Stomach smooth muscle (tissue), 2 donors: ENCODE results near the gene TCAIM.
"Not testable (repeated sequence)": the region's sequence is repeated elsewhere in the genome, so short reads cannot be mapped to it uniquely, and the experiment has no call there.

Source experiments
- H3K27ac ChIP-seq: one replicate; pipeline ENCODE4 v1.7.0; 2013; ENCODE audit warnings: mild to moderate bottlenecking, low read length, inconsistent platforms
- H3K27me3 ChIP-seq, 2 donors: one replicate each; pipeline ENCODE4 v1.7.0; 2013; ENCODE audit warnings: low read length in 2 of 2; ENCODE audit not compliant: insufficient read depth in 2 of 2, control insufficient read depth in 1 of 2
- H3K36me3 ChIP-seq, 2 donors: one replicate each; pipeline ENCODE4 v1.7.0; 2013; ENCODE audit warnings: low read length in 2 of 2; ENCODE audit not compliant: control insufficient read depth in 2 of 2, insufficient read depth in 2 of 2
- H3K4me1 ChIP-seq: one replicate; pipeline ENCODE4 v1.7.0; 2013; ENCODE audit warnings: low read length; ENCODE audit not compliant: control insufficient read depth, insufficient read depth
- H3K4me3 ChIP-seq, 2 donors: one replicate each; pipeline ENCODE4 v1.7.0; 2013; ENCODE audit warnings: low read length in 2 of 2
- H3K9ac ChIP-seq, 2 donors: one replicate each; pipeline ENCODE4 v1.7.0; 2013; ENCODE audit warnings: low read length in 2 of 2, mild to moderate bottlenecking in 1 of 2
- H3K9me3 ChIP-seq, 2 donors: one replicate each; pipeline ENCODE4 v1.7.0; 2013; ENCODE audit warnings: low read length in 2 of 2; ENCODE audit not compliant: control insufficient read depth in 2 of 2
- donor health status: healthy.
- donor health status: Pancreatic carcinoma.

The TCAIM gene

DNA sequence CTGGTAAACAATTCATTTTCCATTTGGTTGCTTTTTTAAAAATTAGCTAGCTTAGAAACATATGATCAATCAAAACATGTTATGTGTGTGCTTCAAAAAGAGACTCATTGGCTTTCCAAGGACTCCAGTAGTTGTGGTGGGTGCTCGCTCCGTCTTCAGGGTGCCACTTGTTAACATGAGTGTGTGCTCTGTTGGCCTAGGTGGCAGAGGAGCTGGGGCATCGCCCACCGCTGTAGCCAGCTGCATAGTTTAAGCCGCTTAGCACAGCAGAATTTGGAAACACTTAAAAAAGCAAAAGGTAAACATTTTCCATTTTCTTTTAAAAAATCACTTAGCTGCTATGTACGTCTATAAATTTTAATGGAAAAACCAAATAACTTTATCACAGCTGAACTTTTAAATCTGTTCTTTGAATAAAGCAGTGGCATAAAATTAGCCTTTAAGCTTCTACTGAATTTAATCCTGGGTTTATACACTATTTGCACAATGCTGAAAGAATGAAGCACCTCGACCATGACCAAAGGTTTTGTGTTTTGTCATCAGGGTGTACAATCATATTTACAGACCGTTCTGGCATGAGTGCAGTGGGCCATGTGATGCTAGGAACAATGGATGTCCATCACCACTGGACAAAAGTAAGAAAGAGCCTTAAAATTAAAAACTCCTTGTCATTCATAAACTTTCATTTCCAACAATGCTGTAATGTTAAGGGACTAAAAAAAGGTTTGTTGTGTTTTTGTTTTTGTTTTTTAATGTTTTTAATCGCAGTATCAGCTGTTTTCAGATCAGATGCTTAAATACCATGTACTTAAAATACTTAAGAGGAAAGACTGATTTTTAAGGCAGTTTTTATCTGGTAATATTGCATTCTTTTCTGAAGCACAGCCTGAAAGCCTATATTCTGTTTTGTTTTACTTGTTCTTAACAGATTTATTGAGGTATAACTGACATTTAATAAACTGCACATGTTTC, 57.9 kb downstream of the TCAIM start:
- Histone ChIP-seq H3K4me1 (no peaks in the 10 kb centered on the region), H3K36me3 (peaks cover 6 to 15% of the 10 kb centered on the region in 2 donors), H3K9ac (no peak overlapping the region), H3K27me3 (no peaks in the 10 kb centered on the region), H3K27ac (no peak overlapping the region), H3K9me3 (no peaks in the 10 kb centered on the region), H3K4me3 (no peak overlapping the region)

DNA sequence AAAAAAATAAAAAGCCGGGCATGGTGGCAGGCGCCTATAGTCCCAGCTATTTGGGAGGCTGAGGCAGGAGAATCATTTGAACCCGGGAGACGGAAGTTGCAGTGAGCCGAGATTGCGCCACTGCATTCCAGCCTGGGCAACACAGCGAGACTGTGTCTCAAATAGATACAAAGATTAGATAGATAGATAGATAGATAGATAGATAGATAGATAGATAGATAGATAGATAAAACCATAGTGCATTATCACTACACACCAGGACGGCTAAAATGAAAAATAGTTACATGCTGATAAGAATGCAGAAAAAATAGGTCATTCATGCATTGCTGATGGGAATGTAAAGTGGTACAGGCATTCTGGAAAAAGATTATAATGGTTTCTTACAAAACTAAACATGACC, 59.7 kb downstream of the TCAIM start:
- not testable (repeated sequence) for H3K4me3 ChIP-seq, H3K4me1 ChIP-seq, H3K9ac ChIP-seq, H3K9me3 ChIP-seq, H3K27ac ChIP-seq, H3K27me3 ChIP-seq
- H3K36me3 ChIP-seq, result peaks cover 6 to 20% of the 10 kb centered on the region in 2 donors

DNA sequence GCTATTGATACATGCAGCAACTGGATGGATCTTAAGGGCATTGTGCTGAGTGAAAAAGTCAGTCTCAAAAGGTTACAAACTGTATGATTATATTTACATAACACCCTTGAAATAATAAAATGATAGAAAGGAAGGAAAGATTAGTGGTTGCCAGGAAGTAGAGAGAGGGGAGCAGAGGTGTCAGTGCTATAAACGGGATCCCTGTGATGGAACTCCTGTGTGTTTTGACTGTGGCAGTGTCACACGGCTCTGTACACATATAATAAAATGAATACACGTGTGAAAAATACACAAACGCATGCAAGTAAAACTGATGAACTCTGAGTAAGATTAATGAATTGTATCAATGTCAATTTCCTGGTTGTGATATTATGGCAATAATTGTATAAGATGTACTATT, 60.3 kb downstream of the TCAIM start:
- H3K27ac ChIP-seq, result no peak overlapping the region
- no peaks in the 10 kb centered on the region for H3K4me1 ChIP-seq
- H3K9me3 ChIP-seq, result no peaks in the 10 kb centered on the region
- peaks cover 7 to 22% of the 10 kb centered on the region in 2 donors for H3K36me3 ChIP-seq
- H3K4me3 ChIP-seq, result no peak overlapping the region
- H3K27me3 ChIP-seq, result no peaks in the 10 kb centered on the region
- H3K9ac ChIP-seq, result no peak overlapping the region

DNA sequence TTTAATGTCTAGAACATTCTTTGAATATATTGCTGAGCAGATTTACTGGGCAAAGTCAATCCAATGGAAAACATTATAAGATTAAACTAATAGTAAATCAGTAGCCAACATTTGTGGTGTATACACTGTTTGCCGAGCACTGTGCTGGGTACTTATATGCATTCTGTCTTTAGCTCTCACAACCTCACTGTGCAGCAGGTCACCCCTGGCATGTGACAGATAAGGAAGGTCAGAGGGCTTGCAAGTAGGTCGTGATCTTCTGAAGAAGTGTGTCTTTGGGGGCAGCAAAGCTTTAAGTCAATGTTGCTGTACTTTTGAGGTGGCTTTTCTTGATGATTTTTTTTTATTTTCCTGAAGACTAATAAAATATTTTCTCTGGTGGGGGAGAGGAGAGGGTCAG, 62.2 kb downstream of the TCAIM start:
- Histone ChIP-seq H3K9ac (no peak overlapping the region), H3K27ac (no peak overlapping the region), H3K27me3 (no peaks in the 10 kb centered on the region), H3K4me3 (no peak overlapping the region), H3K4me1 (no peaks in the 10 kb centered on the region), H3K9me3 (no peaks in the 10 kb centered on the region), H3K36me3 (peaks cover 12 to 26% of the 10 kb centered on the region in 2 donors)

DNA sequence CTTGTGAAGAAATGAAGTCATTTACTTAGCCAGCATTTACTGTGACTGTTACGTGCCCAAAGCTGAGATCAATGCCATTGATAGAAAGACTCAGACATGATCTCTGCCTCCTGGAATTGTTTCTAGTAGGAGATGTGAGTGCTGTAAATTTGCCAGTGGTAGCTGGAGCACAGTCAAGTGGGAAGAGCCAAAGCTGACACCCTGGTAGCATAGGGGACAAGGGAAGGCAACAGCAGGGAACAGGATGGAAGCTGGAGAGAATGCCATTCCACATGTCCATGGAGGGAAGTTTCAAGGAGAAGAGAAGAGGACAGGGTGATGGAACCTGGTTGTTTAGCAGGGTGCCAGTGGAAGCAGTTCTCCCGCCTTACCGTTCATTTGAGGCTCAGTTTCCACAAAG, 64.0 kb downstream of the TCAIM start:
- Histone ChIP-seq H3K4me1 (no peaks in the 10 kb centered on the region), H3K27ac (no peak overlapping the region), H3K9me3 (no peaks in the 10 kb centered on the region), H3K36me3 (peaks cover 10 to 14% of the 10 kb centered on the region in 2 donors), H3K9ac (no peak overlapping the region), H3K4me3 (no peak overlapping the region), H3K27me3 (no peaks in the 10 kb centered on the region)

DNA sequence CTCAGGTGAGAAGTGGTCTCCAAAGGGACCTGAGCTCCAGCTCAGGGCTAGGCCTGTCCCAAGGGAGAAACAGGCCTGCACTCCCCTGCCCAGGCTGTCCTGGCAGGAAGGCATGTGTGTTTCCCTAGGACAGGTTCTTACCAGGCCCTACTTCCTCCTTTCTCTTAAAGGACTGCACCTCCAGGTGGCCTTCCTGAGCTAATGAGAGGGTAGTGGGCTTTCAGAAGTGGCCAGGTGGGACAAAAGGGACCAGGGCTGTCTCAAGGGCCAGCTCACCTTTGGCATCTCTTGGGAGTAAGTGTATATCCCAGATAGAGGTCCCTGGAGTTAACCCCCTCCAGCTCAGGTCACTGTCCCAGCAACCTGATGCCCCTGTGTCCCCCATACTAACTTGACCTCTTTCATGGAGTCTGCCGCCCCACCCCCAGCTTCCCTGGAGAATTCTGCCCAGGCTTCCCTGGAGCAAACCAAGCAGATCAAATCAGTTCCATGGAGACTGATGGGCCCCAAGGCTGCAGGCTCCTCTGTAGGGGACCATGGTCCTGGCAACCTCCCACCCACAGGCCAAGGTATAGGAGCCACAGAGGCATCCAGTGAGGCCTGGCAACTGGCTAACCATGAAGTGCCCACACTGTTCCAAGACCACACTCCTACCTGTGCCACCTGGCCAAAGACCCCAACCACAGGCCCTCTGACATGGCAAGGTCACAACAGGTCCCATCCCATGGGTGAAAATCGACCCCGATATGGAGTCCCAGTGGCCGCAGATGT, 71.3 kb downstream of the TCAIM start:
- no peaks in the 10 kb centered on the region for H3K27me3 ChIP-seq
- no peak overlapping the region for H3K9ac ChIP-seq
- H3K27ac ChIP-seq, result no peak overlapping the region
- H3K4me1 ChIP-seq, result no peaks in the 10 kb centered on the region
- no peak overlapping the region for H3K4me3 ChIP-seq
- H3K9me3 ChIP-seq, result no peaks in the 10 kb centered on the region
- H3K36me3 ChIP-seq, result peaks cover 2 to 4% of the 10 kb centered on the region in 2 donors

DNA sequence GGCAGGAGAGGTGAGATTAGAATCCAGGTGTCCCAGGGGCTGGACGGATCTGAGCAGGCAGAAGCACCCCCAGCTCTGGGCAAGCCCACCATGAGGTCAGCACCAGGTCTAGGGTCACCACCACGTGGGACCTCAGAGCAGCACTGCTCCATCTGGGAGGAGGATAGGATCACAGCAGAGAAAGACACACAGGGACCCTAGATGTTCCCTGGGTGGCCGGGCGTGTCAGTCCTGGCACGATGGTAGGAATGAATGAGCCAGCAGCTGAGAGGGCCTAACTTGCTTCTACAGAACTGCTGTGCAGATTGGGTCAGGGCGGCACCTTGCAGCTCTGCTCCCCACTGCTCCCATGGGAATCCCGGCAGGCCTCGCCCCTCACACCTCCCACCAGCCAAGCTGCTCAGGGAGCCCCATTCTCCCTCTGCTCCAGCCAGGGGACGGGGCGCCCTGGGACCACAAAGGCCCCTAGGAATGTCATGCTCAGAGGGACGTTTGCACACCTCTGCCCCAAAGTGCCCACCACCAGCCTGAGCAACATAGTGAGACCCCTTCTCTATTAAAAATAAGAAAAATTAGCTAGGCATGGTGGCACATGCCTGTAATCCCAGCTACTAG, 72.6 kb downstream of the TCAIM start:
- Histone ChIP-seq H3K27ac (no peak overlapping the region), H3K9ac (no peak overlapping the region), H3K36me3 (peaks cover 2% of the 10 kb centered on the region in 2 donors), H3K27me3 (no peaks in the 10 kb centered on the region), H3K4me3 (no peak overlapping the region), H3K9me3 (no peaks in the 10 kb centered on the region), H3K4me1 (no peaks in the 10 kb centered on the region)

DNA sequence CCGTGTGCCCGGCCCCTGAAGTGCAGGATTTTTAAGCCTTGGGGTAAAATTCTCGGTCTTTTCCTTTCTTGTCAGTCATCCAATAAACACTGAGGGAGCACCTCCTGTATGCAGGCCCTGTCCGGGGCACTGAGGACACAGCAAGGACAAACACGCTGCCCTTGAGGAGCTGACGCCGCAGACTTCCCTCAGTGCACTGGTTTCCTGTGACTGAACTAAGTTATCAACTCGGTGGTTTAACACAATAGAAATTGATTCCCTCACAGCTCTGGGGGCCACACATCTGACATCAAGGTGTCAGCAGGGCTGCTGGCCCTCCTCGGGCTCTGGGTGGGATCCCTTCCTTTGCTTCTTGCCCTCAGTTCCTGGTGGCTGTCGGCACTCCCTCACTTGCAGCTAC, 73.8 kb downstream of the TCAIM start:
- no peaks in the 10 kb centered on the region for H3K4me1 ChIP-seq
- no peaks in the 10 kb centered on the region for H3K27me3 ChIP-seq
- no peak overlapping the region for H3K9ac ChIP-seq
- H3K36me3 ChIP-seq, result peaks cover 2% of the 10 kb centered on the region in 2 donors
- H3K9me3 ChIP-seq, result no peaks in the 10 kb centered on the region
- no peak overlapping the region for H3K4me3 ChIP-seq
- no peak overlapping the region for H3K27ac ChIP-seq

DNA sequence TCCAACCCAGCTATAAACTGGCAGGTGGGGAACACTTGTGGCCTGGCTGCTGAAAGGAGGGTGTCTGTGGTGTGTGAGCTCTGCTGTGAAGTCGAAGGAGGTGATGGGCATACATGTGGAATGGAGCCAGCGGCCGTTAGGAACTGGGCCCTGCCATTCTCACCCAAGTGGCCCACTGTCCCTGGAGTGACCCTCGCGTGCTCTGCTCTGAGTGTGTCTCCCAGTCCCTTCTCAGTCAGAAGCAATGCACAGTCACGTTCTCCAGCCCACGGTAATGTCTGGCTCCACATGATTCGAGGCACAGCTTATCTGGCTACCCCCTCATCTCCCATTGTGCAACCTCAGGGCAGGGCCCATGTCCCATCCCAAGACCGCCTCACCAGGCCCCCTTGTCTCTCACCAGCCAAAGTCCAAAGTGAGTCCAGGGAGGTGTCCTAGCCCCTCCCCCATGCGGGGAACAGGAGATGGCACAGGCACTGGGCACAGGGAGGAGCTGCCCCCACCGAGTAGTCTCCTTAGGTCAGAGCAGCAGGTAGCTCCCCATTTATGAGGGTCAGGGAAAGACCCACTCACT, 76.0 kb downstream of the TCAIM start:
- no peak overlapping the region for H3K4me3 ChIP-seq
- no peak overlapping the region for H3K9ac ChIP-seq
- no peaks in the 10 kb centered on the region for H3K27me3 ChIP-seq
- no peaks in the 10 kb centered on the region for H3K9me3 ChIP-seq
- H3K36me3 ChIP-seq, result peaks cover 0 to under 1% of the 10 kb centered on the region in 2 donors
- no peak overlapping the region for H3K27ac ChIP-seq
- H3K4me1 ChIP-seq, result no peaks in the 10 kb centered on the region

DNA sequence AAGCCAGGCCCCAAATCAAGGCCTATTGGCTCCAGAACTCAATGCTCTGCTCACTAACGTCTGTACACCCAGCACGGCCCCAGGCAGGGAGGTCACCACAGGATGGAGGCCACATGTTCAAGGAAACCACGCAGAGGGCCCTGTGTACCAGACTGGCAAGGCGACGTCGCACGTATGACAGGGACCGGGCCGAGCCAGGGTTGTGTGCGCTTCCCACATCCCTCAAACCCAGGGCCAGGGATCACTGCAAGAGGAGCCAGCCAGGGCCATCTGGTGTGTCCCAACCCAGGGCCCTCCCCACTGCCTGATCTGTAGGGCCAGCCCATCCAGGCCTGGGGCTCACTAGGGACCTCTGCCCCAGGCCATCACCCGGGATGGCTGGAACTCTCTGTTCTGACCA, 76.9 kb downstream of the TCAIM start:
- Histone ChIP-seq H3K9ac (no peak overlapping the region), H3K27me3 (peaks cover 0 to under 1% of the 10 kb centered on the region in 2 donors), H3K4me1 (no peaks in the 10 kb centered on the region), H3K9me3 (no peaks in the 10 kb centered on the region), H3K4me3 (no peak overlapping the region), H3K36me3 (no peaks in the 10 kb centered on the region), H3K27ac (no peak overlapping the region)
